T-helper 2 cell treated with Interferon-gamma antibody and Interleukin-4, amounts not matched to agents 100 ng/mL and 5 ng/mL, for 36 hours (primary cell): ENCODE data around the gene CD74. TPM values are rescaled to one million over a fixed set of nuclear protein-coding genes. Genes with fewer than 3 reads are reported as not detected.

Experiments
- intact Hi-C: fragments of 100-400 bp; cut with micrococcal nuclease; formaldehyde crosslinking; loops from one replicate; pipeline ENCODE4 v1.15.1; 2023
- total RNA-seq: library from RNA; stranded (reverse); gene quantifications from 2 replicates; pipeline ENCODE4 v1.2.3, GENCODE V29; 2022

Gene CD74
- total RNA-seq, 1 donor from 2014 or later: 624 TPM

DNA sequence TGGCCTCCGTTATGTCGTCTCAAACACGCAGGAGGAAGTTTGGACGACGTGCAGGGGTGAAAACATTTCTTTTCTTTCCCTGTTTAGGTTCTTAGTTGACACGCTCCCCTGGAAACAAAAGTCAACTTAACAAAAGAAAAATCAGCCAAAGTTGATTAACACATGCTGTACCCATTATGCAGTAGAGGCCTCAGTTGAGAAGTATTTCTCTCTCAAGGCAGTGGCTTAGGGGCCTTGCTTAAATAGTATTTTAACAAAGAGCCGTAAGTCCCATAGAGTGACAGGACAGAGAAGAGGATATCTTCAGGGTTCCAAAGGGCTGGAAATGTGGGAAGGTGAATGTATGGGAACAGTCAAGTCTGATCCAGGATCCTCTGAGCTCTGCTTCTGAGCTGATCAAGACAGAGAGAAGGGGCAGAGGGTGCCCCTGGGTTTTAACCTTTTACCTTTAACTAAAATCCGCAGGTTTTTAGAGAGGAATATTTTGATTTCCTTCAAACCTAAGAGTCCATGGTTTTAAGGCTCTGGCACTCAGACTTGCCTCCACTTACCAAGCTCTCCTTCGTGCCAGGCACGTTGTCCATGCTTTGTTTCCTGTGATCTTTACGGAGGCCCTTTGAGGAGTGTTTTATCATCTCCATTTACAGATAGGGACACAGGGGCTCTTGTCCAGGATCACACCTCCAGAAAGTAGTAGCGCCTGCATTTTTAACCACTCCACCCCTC lies 629 bp upstream of the CD74 start:
- intact Hi-C loops: loop anchor here (1.0 to 5.0 kb wide), 6 partner anchors 56 to 1056 kb away; partner anchors contain the start of genes CCDC69, GM2A, HMGXB3 and PCYOX1L

DNA sequence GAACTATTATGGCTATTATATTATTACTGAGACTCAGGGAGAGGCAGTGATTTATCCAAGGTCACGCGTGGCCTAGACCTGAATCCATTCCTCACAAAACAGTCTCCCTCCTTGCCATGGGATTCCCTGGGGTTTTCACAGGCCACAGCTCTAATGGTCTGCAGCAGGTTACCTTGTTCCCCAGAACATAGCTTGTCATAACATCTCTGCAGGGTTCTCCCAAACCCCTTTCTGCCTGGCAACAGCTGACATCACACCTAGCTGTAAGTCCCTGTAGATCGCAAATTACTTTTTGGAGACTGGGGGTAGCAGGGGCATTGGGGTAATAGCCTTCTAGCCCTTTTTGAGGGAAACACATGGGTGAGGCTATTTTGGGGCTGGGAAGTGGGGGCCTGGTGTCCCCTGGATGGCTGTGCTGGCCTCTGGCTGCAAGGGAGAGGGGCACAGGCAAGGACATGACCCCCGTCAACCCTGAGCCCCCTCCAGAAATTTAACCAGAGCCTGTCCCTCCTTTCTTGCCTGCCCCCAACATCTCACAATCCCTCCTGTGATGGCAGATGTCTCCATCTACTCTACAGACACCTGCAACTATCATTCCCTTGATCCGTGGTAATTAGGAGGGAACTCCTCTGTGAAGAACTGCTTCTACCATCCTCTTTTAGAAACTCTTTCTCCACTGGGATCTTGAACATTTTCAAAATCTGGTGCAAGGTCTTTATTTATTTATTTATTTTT lies 1.3 kb downstream of the CD74 start:
- intact Hi-C loops: loop anchor here (5.0 kb wide), 3 partner anchors 811 to 1054 kb away; partner anchors contain the start of genes CCDC69, GM2A and PCYOX1L

DNA sequence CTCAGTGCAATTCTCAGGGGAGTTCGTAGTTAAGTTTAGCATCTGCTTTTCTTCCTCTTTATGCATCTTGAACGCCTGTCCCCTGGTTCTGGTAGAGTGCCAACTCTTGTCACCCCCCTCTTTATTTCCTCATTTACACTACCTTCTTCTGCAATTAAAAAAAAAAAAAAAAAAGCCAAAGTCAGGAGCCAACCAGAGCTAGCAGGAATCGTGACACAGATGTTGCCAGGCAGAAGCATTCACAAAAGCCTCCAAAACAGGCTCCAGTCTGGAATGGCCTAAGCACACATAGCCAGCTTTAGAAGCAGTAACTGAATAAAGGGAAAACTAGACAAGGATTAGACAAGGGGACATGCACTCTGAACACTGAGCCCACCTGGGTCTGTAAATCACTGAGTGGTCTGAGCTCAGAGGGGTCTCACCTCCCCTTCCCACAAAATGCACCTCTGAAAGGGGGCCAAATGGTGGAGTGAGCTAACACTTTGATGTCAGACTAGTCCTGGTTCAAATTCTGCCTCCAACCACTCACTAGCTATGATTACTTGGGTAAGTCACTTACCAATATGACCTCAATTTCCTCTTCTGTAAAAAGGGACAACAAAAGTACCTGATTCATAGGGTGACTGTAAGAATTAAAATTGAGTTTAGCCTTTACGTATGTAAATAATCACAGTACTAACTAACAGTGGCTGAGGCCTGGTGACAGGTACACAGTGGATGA lies 2.0 kb downstream of the CD74 start:
- intact Hi-C loops: loop anchor here (5.0 kb wide), 3 partner anchors 812 to 1053 kb away; partner anchors contain the start of genes CCDC69, GM2A and PCYOX1L

DNA sequence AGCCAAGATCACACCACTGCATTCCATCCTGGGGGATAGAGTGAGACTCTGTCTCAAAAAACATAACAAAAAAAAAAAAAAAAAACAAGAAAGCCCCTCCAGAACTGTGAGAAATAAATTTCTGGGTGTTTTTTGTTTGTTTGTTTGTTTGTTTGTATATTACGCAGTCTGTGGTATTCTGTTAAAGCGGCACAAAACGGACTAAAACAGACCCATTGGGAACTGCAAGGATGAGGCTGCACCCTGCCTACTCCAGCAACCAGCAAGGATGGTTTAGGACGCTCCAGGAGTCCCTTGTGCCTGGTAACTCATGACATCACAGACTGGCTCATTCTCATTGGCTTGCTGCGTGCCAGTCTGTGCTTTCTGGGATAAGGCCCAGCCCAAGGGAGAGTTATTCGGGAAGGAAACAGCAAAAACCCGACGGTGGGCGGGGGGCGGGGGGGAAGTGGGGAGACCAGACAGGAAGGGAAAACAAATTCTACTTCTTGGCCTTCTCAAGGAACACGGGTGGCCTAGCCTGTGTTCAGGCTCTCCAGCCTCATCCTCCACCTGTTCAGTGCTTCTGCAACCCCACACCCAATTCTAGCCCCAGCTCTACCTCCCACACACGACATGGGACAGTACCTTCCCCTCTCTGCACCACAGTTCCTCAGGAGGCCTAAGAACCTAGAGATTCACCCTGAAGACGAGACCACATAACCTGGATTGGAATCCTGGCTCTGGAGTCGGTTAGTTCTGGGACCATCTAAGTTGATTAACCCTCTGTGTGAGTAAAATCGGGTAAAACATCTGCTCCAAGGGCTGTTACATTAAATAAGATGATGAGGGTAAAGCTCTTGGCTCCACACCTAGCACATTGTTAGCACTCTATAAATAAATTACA lies 2.8 kb downstream of the CD74 start:
- intact Hi-C loops: loop anchor here (5.0 kb wide), 3 partner anchors 812 to 1053 kb away; partner anchors contain the start of genes CCDC69, GM2A and PCYOX1L

DNA sequence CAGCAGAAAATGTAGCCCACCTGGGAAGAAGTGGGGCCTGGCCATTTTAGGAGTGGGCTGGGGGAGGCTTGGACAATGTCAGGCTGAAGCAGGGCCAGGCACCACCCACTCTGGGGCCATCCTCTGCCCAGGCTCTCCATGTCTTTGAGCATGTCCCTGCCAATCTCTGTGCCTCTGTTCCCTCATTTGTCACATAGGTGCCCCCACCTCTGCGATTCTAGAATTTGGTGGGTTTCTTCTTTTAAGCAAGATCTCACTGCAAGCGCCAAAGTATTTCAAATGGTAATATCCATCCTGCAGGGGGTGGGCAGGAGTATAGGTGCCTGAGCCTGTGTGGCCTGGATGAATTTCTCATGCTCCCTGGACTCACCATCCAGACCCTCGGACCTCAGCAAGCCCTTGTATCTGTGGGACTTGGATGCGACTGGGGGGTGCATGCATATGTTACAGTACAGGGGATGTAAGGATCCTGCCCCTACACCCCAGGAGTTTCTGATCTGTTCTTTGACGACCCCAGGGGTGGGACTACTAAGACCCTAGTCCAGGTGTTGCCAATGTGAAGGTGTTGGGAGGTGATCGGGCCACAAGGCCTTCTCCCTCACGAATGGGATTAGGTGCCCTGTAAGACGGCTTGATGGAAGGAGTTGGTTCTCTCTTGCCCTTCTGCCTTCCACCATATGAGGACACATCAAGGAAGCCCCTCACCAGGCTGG lies 4.3 kb downstream of the CD74 start:
- intact Hi-C loops: no loop called here

DNA sequence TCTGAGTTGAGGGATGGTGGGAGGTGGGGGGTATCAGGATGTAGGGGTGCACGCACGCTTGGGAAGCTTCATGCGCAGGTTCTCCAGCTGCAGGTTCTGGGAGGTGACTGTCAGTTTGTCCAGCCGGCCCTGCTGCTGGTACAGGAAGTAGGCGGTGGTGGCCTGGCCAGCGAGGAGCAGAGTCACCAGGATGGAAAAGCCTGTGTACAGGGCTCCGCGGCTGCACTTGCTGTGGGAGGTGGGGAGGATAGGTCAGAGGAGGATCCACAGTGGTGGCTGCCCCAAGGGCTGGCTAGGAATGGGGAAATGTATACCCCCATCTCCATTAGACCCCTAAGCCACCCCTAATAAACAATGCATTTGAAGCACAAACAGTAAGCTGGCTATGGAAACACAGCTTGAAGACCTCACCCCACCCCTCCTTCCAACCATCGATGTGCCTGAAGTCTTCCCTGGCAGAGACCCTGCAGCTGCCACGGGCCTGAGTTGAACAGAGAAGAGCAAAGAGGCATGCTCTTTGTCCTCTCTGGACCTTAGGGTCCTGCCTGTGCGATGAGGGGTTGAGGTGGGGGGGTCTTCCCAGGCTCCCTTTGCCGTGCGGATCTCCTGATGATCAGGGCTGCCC lies 5.5 kb downstream of the CD74 start:
- intact Hi-C loops: no loop called here

DNA sequence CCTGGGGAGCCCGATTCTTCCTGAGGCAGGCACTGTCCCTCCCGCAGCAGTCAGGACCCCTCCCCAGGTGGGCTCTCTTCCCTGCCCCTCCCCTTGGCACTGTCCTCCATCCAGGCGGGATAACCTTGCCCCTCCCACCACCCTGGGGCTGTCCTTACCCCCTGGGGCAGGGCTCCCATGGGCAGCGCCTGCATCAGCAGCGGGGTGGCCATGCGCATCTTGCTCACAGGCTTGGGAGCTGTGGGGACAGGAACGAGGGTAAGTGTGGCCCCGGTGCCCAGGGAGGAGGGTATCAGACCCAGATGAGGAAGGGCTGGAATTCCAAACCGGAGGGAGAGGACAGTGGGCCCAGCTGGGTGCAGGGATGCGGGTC lies 6.0 kb downstream of the CD74 start:
- intact Hi-C loops: no loop called here

DNA sequence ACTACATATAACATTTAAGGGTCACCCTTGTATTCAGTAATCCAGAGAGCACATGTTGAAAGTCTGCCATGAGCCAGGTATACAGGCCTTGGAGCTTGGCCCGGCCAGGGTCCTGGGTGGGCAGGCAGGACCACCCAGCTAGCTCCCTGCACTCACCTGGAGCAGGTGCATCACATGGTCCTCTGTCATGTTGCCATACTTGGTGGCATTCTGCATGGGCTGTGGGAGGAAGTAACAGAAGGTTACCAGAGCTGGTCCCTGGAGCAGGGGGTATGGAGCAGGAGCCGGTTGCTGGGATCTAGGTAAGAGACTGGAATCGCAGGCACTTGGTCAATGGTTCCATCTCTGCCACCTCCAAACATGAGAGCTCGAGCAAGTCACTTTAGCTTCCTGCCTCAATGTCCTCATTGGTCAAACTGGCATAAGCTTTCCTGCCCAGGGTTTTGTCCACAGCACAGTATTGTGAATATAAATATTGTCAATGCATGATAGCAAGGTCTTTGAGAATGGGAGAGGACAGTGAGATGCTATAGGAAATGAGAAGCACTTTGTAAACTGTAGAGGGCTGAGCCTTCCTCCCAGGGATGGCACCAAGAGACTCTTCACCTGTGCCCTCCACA lies 6.5 kb downstream of the CD74 start:
- intact Hi-C loops: no loop called here

DNA sequence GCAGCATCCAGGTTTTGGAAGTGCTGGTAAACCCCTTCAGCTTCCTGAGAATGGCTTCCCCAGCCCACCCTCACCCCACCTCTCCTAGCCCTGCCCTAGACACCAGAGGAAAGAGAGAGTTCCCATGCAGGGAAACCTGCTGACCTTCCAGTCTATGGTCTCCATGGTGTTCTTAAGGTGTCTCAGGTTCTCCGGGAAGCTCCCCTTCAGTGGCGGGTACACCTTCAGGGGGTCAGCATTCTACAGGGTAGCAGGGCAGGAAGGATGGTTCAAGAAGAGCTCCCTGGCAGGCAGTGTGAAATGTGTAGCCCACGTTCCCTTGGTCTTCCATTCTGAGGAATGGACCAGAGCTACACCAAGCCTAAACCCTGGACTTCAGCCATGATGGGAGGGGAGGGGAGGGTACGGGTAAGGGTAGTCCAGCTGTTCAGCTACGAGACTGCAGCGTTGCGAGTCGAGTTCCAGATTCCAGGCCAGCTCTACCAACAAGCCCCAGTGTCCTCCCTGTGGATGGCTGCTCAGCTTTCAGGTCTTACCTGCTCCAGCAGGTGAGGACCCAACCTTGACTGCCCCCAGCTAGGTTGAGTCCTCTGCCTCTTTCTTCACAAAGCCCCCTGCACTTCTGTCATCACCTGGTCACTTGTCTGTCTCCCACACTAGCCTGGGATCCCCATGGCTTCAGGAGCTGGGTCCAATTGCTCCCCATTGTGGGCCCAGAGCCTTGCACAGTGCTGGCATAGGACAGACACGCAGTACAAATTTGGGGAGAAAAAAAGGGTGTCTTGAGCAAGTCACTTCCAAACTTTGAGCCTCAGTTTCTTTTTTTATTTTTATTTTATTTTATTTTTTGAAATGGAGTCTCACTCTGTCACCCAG lies 7.5 kb downstream of the CD74 start:
- intact Hi-C loops: no loop called here

DNA sequence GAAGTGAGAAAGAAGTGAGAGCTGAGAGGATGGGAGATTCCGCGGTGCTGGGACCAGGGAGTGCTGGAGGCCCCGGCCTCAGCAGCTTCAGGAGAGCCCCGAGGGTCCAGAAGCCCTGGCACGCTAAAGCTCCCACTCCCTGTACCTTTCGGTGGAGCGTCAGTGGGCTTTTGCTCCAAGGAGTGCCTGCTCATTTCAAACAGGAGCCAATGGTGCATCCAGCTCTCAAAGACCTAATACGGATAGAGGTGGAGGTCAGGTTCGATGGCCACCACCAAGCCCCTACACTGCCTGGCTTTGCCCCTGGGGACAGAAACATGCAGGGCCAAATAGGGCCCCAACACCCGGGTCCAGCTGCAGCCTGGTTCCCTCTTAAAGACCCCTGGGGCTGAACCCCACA lies 8.2 kb downstream of the CD74 start:
- intact Hi-C loops: no loop called here

DNA sequence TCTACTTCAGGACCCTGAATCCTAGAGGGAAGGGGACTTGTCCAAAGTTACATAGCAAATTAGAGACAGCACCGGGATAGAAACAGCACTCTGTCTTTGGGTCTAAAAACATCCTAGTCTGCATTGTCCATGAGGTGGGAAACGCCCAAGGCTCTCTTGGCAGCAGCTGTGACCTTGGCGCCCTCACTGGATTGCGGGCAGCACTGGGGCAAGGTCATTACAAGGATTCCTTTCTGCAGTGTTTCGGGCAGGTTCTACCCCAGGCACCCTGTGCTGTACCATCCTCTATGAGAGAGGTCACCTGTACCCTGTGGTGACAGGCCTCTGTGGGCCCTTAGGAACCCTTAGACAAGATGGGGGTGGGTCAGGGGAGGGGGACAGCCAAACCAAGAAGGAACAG lies 8.6 kb downstream of the CD74 start:
- intact Hi-C loops: no loop called here

DNA sequence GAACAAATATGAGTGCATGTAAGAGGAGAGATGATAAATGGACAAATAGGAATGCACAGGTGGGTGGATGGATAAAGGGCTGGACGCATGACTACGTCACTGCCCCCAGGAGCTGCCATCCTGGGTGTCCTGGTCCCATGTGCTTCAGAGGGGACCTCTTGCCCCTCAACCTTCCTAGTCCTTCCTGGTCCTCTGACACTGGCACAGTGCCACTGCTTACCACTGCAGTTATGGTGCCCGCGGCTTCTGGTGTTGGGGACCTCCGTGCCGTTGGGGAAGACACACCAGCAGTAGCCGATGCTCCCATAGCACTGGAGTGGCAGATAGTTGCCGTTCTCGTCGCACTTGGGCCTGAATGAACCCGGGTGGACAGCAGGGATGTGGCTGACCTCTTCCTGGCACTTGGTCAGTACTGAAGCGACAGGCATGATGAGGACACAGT lies 9.8 kb downstream of the CD74 start:
- intact Hi-C loops: no loop called here

DNA sequence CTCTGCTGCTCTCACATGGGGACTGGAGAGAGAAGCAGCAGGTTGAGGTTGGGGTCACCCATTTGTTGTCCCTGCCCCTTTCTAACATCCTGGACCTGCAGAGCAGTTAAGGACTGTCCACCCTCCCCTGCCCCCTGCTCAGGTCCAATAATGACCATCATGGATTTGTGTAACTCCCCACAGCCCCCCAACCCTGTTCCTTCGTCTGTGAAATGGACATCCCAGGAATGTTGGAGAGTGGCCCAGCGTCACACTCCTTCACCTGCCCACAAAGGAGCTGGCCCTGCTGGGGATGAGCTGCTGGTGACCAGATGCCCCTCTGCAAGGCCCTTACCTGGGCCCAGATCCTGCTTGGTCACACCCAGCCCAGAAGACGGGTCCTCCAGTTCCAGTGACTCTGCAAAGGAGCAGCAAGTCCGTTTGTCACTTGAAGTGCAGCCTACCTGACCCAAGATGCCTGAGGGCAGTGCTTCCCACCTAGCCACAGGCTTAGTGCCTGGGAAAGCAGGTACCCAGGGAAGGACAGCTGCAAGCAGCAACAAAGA lies 10.4 kb downstream of the CD74 start:
- intact Hi-C loops: no loop called here

DNA sequence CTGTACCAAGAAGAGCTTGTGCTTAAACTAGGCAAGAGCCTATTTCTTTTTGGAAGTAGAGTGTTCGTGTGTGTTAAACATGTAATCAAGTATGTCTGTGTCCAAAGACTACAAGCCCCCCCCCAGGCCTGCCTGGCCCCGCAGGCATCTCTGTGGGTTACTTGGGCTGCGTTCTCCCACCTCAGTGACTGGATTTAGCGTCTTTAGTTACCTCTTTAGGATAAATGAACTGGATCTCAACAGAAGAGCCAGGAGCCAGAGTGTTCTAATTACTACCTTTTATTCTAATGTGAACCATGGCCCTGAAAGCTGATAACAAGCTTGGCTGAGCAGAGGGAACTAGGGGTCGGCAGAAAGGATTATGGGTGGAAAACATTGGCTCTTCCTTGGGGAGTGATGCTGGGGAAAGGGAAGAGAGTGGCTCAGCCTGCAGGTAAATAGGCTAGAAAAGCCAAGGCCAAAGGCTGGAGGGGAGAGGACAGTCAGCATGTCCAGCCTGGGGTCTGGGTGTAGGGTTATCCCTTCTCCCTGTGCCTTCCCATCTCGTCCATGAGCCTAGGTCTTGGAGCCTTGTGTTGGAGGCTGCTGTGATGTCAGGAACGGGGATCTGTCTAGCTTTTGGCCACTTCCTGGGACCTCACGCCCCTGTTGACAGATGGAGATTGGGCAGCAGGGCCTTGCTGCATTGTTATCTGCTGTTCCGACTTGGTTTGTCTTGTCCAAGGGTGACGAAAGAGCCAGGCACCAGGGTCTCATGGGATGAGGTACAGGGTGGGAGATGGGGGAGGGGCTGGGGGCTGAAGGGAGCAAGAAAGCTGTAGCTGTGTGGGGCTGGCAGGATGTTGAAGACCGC lies 11.1 kb downstream of the CD74 start:
- intact Hi-C loops: no loop called here

DNA sequence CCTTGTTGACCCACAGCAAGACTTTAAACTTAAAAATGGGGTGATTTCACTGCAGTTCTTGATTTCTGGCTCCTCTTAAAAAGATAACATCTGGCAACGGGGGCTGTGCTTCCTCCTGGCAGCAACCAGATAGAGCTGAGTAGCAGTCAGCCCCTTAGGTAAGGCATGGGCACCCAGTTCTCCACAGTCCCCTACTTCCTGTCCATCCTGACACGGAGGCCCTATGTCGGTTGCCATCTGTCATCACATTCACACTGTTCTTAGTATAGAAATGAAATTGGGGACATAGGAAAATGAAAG lies 11.7 kb downstream of the CD74 start:
- intact Hi-C loops: no loop called here

DNA sequence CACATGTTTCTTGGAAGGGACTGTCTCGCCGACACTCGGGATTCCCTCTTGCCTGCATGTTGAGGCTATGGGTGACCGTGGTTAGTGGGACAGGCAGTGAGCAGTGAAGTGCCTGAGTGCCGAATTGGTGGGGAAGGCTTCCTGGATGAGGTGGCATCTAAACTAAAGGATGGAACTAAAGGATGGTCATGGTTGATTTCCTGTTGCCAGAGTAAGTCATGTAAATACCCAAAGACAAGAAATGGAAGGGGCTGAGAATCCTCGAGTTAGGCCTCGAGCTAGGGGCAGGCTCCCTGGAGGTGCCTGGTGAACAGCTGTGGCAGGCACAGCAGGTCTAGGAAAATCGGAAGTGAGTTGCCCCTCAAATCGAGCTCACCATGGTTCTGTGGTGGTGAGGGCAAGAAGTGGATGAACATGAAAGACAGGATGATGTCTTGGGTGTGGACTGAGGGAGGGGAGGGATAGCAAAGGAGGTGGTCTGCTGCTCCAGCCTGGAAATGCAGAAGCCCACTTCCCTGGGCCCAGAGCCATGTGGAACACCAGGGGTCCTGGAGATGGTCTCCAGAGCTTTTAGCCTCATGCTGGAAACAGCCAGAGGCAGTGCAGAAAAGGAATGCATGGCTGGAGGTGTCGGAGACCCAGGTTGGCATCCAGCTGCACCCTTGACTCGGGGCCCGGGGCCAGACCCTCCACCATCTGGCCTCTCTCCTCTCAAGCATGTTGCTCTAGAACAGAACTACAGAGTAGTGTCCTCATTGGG lies 12.2 kb downstream of the CD74 start:
- intact Hi-C loops: no loop called here
